GM18520 (cell line): ENCODE results near the gene TTC7B.

Source experiments
- ATAC-seq: cut with Tn5 transposase; IDR thresholded peaks from one replicate; pipeline ENCODE4 v1.9.1; 2021; ENCODE audit not compliant: unreplicated experiment

Gene TTC7B

GRCh38 chr14:90605430-90605829 lies 210.8 kb downstream of the TTC7B start:
- ATAC-seq: no peak

DNA sequence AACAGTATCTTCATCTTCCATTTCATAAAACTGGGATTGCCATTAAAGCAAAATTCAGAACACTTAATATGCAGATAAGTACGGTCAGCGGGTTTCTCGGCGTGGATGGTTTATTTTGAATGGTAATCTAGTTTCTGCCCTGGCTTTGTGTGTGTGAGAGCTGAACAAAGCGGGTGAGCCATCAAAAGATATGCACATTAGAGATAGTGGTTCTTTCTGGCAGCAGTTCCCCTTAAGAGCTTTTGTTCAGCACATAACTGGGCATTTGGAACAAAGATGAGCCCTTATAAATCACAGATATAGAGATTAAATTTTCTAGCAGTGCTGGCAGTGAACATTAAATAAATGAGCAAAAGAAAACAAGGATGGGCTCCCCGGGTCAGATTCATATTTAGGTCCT lies 211.9 kb downstream of the TTC7B start:
- ATAC-seq: no peak

DNA sequence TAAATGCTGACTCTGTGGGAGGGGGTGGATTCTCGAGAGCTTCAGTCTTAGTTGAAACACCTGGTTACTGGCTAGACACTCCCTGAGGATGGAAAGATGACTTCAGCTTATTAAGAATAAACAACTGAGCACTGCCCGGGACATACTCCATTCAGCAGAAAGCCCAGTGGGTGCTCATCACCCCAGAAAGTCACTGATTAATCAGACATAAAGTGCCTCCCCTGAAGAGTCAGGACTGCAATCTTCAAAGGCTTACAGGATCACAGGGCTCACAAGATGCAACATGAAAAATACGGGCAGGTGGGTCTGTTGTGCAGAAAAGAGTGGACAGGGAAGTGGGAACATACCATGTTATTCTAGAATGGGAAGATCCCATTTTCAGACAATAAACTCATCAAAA lies 212.4 kb downstream of the TTC7B start:
- no peak for ATAC-seq

- no peak for ATAC-seq
Measured at GRCh38 chr14:90603336-90603735, 212.9 kb downstream of the TTC7B start.

GRCh38 chr14:90602088-90602687 lies 214.0 kb downstream of the TTC7B start:
- no peak for ATAC-seq

- no peak for ATAC-seq
Measured at GRCh38 chr14:90601563-90601962, 214.7 kb downstream of the TTC7B start.

GRCh38 chr14:90600619-90601018 lies 215.6 kb downstream of the TTC7B start:
- ATAC-seq: no peak

GRCh38 chr14:90599748-90600507 lies 216.3 kb downstream of the TTC7B start:
- ATAC-seq: no peak

- no peak for ATAC-seq
Measured at GRCh38 chr14:90599339-90599738, 216.9 kb downstream of the TTC7B start.

- no peak for ATAC-seq
Measured at GRCh38 chr14:90597961-90598360, 218.3 kb downstream of the TTC7B start.

DNA sequence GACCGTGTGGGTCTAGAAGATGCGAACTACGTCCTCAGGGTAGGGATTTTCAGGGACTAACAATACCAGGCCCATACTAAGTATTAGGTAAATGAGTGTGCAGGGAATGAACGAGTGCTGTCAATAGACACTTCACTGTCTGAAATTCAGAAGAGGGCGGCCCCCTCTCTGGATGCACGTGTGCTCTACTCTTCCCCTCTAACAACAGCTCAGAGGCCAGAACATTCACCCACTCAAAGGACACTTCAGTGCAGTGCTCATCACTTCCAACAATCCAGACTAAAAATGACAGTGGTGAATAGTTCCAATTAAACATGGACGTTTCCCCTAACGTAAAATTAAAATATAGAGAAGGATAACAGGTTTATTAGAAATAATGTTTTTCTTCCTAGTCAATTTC lies 219.5 kb downstream of the TTC7B start:
- ATAC-seq: no peak

- ATAC-seq: no peak
Measured at GRCh38 chr14:90593254-90594040, 222.8 kb downstream of the TTC7B start.

DNA sequence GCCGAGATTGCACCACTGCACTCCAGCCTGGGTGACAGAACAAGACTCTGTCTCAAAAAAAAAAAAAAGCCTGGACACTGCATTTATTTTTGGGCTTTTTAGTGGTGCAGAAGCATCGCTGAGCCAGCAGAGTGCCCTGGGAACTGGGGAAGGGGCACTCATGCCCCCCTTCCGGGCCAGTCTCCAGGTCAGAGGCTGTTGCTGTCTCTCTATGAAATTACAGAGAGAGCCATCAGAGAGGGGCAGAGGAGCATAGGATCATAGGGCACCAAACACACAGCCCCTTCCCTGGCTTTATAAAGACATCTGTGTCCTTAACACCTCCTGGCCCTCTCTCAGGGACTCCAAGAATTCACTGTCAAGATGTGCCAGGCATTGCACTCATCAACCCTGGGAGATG lies 223.6 kb downstream of the TTC7B start:
- no peak for ATAC-seq

GRCh38 chr14:90587918-90588317 lies 228.3 kb downstream of the TTC7B start:
- ATAC-seq: no peak

GRCh38 chr14:90587252-90587910 lies 228.8 kb downstream of the TTC7B start:
- ATAC-seq: no peak

- no peak for ATAC-seq
Measured at GRCh38 chr14:90585106-90585505, 231.1 kb downstream of the TTC7B start.

- no peak for ATAC-seq
Measured at GRCh38 chr14:90583916-90584605, 232.2 kb downstream of the TTC7B start.

DNA sequence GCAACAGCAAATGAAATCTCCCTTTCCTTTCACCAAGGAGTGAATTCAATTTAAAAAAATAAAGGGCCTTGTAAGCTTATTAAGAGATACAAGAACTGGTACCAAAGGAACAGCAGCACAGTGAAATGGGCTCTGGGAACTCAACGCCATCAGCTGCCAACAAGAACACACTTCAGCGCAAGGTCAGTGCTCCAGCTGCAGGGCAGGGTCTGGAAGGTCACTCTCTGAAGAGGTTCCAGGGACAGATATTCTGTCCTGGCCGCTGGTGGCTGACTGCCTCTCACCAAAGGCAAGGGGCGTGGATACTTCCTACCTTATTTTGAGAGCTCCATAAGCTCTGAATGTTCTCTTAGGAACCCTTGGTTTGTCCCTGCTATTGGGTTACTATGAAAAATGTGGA lies 232.8 kb downstream of the TTC7B start:
- ATAC-seq: no peak

DNA sequence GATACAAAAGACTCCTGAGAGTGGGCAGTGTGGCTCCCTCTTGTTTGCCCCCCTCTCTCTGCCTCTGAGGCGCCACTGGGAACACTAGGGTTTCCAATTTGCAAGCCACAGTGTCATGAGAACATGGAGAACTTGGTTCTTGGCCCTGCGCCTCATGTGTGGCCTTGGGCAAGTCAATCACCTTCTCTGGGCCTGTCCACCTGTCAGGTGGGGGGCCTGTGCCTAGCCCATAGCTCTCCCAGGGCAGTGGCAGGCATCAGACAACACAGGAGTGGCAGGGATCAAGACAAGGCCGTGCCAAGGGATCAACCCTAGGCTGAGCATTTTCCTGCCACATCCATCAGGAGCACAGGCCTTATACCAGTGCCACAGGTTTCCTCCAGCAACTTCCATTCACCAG lies 234.1 kb downstream of the TTC7B start:
- no peak for ATAC-seq

DNA sequence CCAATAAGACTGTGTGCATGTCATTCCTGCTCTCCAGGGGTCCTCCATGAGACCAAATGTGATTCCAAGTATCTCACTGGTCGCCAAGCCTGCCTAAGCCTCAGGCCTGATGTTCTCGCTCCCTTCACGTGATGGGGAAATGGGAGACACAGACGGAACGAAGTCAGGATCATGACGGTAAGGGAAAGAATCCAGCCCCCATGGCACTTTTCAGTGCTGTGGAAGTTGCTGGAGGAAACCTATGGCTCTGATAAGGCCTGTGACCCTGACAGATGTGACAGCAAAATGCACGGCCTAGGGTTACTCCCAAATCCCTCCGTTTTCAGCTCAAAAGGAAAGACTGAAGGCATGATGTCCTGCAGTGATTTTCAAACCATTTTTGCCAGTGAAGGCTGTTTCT lies 234.5 kb downstream of the TTC7B start:
- no peak for ATAC-seq
